Gastrocnemius medialis (tissue), 4 donors: ENCODE results near the gene CDKN2AIPNL. TPM values are rescaled to one million over a fixed set of nuclear protein-coding genes. Genes with fewer than 3 reads are reported as not detected.

ENCODE experiments used
- ATAC-seq, 2 donors: fragments of 150-250 bp; one replicate each; pipeline ENCODE4 v1.9.1; 2016
- DNase-seq, 2 donors: peaks; one replicate each; pipeline ENCODE4 v3.0.0-alpha.2; 2019
- H3K27ac ChIP-seq, 4 donors: fragments of 200-600 bp; sonication (generic); 1 replicate in 1 of 4; 2 replicates in 3 of 4; pipeline ENCODE4 v1.5.1; 2016 to 2018; ENCODE audit warnings: mild to moderate bottlenecking in 2 of 4, moderate library complexity in 1 of 4
- H3K27me3 ChIP-seq, 3 donors: fragments of 200-600 bp; sonication (generic) in 2 of 3; 1 replicate in 1 of 3; 2 replicates in 2 of 3; pipeline versions ENCODE4 v1.5.1 to v1.6.0; 2016 to 2019; ENCODE audit warnings: mild to moderate bottlenecking in 1 of 3, moderate library complexity in 1 of 3
- H3K36me3 ChIP-seq, 2 donors: fragments of 200-600 bp; sonication (generic) in 1 of 2; one replicate each; pipeline ENCODE4 v1.5.1; 2017 to 2018
- H3K4me1 ChIP-seq, 2 donors: fragments of 200-600 bp; sonication (generic) in 1 of 2; one replicate each; pipeline ENCODE4 v1.5.1; 2016 to 2017; ENCODE audit warnings: mild to moderate bottlenecking in 2 of 2
- H3K4me3 ChIP-seq, 4 donors: fragments of 200-600 bp; sonication (generic) in 3 of 4; 1 replicate in 1 of 4; 2 replicates in 3 of 4; pipeline ENCODE4 v1.5.1; 2016 to 2019; ENCODE audit warnings: mild to moderate bottlenecking in 2 of 4
- H3K9me3 ChIP-seq, 3 donors: fragments of 200-600 bp; sonication (generic) in 2 of 3; 1 replicate in 1 of 3; 2 replicates in 2 of 3; pipeline ENCODE4 v1.5.1; 2016 to 2019
- POLR2A ChIP-seq, 2 donors: fragments of 450-650 bp; IDR thresholded peaks; one replicate each; pipeline ENCODE4 v1.6.1; 2017; ENCODE audit warnings: antibody characterized with exemption in 2 of 2, mild to moderate bottlenecking in 2 of 2, moderate library complexity in 2 of 2
- in situ Hi-C, 4 donors: fragments of 200-750 bp; cut with MboI; loops; one replicate each; pipeline versions ENCODE4 v1.15.0 to v1.8.0; 2017; ENCODE audit warnings: low sequenced_read_pairs in 4 of 4
- intact Hi-C: fragments of 100-400 bp; cut with DNase I; formaldehyde crosslinking; loops from one replicate; pipeline ENCODE4 v1.15.1; 2023; ENCODE audit warnings: low total_unique reads
- total RNA-seq, 4 donors: library from RNA; depleted of rRNA; stranded (reverse); fragments of >200 nt; gene quantifications; one replicate each; pipeline versions ENCODE4 v1.1.0 to v1.2.3, GENCODE V29; 2016
- TF ChIP-seq, protein P1 (sequence below), 5 experiments: fragments of 450-650 bp in 3 of 5; fragments of 200-600 bp in 2 of 5; sonication (generic) in 2 of 5; IDR thresholded peaks in 4 of 5; conservative IDR thresholded peaks in 1 of 5; 1 replicate in 4 of 5; 2 replicates in 1 of 5; pipeline ENCODE4 v1.5.1; 2016 to 2019; ENCODE audit warnings: antibody characterized with exemption in 5 of 5, mild to moderate bottlenecking in 3 of 5, moderate library complexity in 3 of 5

Gene CDKN2AIPNL
- total RNA-seq, 4 donors from 2014 or later: 23.6 to 58.5 (median 37.4) TPM

DNA sequence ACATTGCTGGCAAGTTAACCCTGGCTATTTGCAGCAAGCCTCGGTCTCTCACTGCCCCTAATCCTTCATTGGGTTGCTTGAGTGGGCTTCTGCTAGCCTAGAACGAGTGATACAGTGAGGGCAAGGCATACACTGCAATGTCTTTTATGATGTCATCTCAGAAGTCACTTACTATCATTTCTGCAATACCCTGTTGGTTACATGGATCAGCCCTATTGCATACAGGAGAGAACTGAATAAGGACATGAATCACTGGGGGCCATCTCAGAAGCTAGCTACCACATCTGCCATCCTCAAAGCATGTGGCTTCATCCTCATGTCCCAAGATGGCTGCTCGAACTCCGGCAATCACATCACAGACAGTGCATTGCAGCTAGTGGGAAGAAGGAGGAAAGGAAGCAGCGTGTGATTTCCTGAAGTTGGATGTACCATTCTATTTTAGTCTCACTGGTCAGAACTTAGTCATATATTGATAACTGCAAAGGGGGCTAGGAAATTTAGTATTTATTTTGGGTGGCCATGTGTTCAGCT is 33.3 kb upstream of the CDKN2AIPNL start:
- ATAC-seq (no peak), DNase-seq (peak in 1 of 2 donors; percentile 11)
- H3K9me3 ChIP-seq: no peaks in the 10 kb centered on the region
- TF ChIP-seq POLR2A (IDR thresholded peaks at IDR 0.05): no peak
- TF ChIP-seq, protein P1, sequence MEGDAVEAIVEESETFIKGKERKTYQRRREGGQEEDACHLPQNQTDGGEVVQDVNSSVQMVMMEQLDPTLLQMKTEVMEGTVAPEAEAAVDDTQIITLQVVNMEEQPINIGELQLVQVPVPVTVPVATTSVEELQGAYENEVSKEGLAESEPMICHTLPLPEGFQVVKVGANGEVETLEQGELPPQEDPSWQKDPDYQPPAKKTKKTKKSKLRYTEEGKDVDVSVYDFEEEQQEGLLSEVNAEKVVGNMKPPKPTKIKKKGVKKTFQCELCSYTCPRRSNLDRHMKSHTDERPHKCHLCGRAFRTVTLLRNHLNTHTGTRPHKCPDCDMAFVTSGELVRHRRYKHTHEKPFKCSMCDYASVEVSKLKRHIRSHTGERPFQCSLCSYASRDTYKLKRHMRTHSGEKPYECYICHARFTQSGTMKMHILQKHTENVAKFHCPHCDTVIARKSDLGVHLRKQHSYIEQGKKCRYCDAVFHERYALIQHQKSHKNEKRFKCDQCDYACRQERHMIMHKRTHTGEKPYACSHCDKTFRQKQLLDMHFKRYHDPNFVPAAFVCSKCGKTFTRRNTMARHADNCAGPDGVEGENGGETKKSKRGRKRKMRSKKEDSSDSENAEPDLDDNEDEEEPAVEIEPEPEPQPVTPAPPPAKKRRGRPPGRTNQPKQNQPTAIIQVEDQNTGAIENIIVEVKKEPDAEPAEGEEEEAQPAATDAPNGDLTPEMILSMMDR (IDR thresholded peaks at IDR 0.05 in 4 of 5, conservative IDR thresholded peaks at IDR 0.05 in 1 of 5): no peak
- no peaks in the 10 kb centered on the region for H3K36me3 ChIP-seq
- intact Hi-C loops: no loop called here
- peak overlapping the region; percentile 77 to 85 (median 83) for H3K27ac ChIP-seq
- H3K27me3 ChIP-seq: no peaks in the 10 kb centered on the region
- H3K4me3 ChIP-seq: no peak overlapping the region
- peaks cover 36 to 50% of the 10 kb centered on the region in 2 donors for H3K4me1 ChIP-seq
- in situ Hi-C loops: no loop called here

DNA sequence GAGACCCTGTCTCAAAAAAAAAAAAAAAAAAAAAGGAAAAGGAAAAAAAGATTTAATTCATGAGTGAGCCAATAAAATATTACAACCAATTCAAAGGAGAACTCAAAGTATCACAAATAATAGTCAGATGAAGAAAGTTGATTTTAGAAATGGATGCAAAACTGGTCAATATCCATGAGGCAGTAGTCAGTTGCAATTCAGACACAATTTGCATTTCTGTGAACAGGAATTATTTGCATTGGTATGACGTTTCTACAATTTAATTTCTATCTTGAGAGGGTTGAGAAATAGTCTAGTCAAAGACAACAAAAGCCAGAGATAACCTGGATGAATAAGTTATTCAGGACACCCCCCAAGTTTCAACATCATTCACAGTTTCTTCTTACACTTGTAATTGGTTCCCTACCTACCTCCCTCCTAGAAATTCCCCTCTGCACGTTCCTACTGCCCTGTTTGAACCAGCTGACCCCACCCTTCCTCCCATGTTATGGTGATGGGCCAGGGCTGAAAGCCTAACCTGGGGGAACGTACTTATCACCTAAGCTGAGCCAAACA is 28.6 kb upstream of the CDKN2AIPNL start:
- no peak for DNase-seq
- no peaks in the 10 kb centered on the region for H3K27me3 ChIP-seq
- intact Hi-C loops (no loop called here), in situ Hi-C loops (no loop called here)
- H3K27ac ChIP-seq: peak overlapping the region; percentile 97 to 99 (median 98)
- TF ChIP-seq, protein P1 (IDR thresholded peaks at IDR 0.05 in 4 of 5, conservative IDR thresholded peaks at IDR 0.05 in 1 of 5): no peak
- no peak for TF ChIP-seq POLR2A (IDR thresholded peaks at IDR 0.05)
- H3K36me3 ChIP-seq: no peaks in the 10 kb centered on the region
- no peaks in the 10 kb centered on the region for H3K9me3 ChIP-seq
- H3K4me3 ChIP-seq: no peak overlapping the region
- peaks cover 62 to 79% of the 10 kb centered on the region in 2 donors for H3K4me1 ChIP-seq
- ATAC-seq: no peak

DNA sequence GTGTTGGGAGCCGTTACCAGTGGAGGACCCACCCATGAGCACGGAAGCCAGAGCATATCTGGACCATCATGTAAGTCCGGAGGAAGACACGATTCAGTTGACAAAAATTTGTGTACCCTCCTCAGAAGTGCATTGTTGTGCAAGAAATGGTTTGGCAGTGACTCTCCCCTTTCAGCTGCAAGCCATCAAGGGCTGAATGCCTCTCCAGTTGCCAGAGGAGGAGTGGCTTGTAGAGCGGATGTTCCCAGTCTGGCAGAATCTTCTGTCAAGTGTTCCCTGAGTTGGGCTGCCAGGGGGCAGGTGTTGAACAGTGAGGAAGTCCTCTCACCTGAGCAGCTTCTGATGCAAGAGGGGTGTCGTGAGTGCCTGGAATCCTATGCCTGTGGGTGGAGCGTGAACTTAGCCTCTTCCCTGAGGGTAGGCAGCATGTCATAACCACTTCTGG is 27.6 kb upstream of the CDKN2AIPNL start:
- Histone ChIP-seq H3K9me3 (no peaks in the 10 kb centered on the region), H3K27me3 (no peaks in the 10 kb centered on the region), H3K4me3 (no peak overlapping the region), H3K36me3 (no peaks in the 10 kb centered on the region), H3K4me1 (peaks cover 72 to 82% of the 10 kb centered on the region in 2 donors), H3K27ac (peak overlapping the region; percentile 97 to 99 (median 98))
- peak; percentile 68 to 76 for ATAC-seq
- peak; percentile 96 to 99 for DNase-seq
- TF ChIP-seq, protein P1 (IDR thresholded peaks at IDR 0.05 in 4 of 5, conservative IDR thresholded peaks at IDR 0.05 in 1 of 5): no peak
- no peak for TF ChIP-seq POLR2A (IDR thresholded peaks at IDR 0.05)
- intact Hi-C loops (loop anchor here (1.0 to 5.0 kb wide), 4 partner anchors 27 to 208 kb away; partner anchors contain the start of genes SEC24A and UBE2B), in situ Hi-C loops (no loop called here)

DNA sequence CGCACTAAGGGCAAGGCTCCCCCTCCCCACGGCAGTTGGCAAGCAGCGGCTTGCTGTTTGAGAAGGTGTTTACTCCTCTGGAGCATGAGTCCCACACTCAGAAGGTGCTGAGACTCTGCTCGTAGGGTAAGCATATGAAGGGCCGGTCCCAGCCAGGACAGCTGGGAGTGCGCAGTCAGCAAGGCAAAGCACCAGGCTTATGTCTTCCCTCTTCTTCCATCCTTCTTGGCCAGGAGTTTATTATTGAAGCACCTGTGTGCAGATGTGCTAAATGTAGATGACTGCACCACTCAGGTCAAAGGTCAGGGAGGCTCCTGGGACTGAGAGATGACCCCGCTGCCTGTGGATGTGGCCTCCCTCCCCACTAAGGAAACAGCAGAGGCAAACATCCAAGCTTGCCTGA is 27.0 kb upstream of the CDKN2AIPNL start:
- Histone ChIP-seq H3K4me3 (no peak overlapping the region), H3K9me3 (no peaks in the 10 kb centered on the region), H3K4me1 (peaks cover 77 to 83% of the 10 kb centered on the region in 2 donors), H3K27ac (peak overlapping the region; percentile 97 to 99 (median 98)), H3K36me3 (no peaks in the 10 kb centered on the region), H3K27me3 (no peaks in the 10 kb centered on the region)
- DNase-seq: peak in 1 of 2 donors; percentile 38
- intact Hi-C loops: loop anchor here (1.0 to 5.0 kb wide), 4 partner anchors 28 to 209 kb away; partner anchors contain the start of genes SEC24A and UBE2B
- TF ChIP-seq, protein P1 (IDR thresholded peaks at IDR 0.05 in 4 of 5, conservative IDR thresholded peaks at IDR 0.05 in 1 of 5): no peak
- TF ChIP-seq POLR2A (IDR thresholded peaks at IDR 0.05): no peak
- in situ Hi-C loops: no loop called here
- ATAC-seq: no peak
